ENCODE data around the gene RPS2.

DNA sequence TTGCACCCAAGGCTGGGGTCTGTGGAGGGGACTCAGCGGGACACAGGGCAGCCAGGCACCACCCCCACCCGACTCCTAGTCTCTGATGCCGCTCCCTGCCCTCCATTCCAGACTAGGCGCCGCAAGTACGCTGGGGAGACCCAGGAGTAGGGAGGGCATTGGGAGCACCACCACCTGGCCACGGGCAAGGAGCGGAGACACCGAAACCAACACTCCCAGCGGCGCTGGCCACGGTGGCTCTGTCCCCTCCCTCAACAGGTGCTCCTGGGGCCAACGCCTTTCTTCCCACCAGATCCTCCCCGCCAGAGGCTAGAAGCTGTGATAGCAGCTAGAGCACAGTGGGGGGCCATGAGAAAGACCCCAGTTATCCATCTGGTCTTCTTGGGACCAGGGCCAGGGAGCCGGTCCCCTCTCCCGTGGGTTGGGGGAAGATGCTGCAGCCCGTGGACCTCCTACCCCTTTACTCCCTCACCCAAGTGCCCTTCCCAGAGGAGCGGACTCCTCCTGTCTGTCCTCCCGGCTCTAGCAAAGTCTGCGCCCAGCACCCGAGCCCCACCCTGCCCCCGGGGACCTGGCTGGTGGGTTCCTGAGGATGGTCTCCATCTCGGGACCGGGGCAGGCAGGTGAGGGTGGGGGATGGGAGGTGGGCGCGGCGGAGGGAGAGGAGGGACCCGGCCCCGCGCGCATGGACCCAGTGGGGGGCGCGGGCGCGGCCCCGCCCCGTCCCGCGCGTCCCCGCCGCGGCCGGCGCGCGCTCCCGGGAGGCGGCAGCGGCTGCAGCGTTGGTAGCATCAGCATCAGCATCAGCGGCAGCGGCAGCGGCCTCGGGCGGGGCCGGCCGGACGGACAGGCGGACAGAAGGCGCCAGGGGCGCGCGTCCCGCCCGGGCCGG is 24.8 kb upstream of the RPS2 start, which contains the start of gene SYNGR3:
- TF ChIP-seq, protein P1, sequence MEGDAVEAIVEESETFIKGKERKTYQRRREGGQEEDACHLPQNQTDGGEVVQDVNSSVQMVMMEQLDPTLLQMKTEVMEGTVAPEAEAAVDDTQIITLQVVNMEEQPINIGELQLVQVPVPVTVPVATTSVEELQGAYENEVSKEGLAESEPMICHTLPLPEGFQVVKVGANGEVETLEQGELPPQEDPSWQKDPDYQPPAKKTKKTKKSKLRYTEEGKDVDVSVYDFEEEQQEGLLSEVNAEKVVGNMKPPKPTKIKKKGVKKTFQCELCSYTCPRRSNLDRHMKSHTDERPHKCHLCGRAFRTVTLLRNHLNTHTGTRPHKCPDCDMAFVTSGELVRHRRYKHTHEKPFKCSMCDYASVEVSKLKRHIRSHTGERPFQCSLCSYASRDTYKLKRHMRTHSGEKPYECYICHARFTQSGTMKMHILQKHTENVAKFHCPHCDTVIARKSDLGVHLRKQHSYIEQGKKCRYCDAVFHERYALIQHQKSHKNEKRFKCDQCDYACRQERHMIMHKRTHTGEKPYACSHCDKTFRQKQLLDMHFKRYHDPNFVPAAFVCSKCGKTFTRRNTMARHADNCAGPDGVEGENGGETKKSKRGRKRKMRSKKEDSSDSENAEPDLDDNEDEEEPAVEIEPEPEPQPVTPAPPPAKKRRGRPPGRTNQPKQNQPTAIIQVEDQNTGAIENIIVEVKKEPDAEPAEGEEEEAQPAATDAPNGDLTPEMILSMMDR (IDR thresholded peaks at IDR 0.05; ENCODE audit: low read depth, low read length): no peak
- TF ChIP-seq EZH2phosphoT487 (IDR thresholded peaks at IDR 0.05; ENCODE audit: low read depth): no peak
